Activated CD8-positive, alpha-beta memory T cell treated with anti-CD3 and anti-CD28 coated beads for 1 hour (primary cell): ENCODE results near the gene ACP4.
"Not testable (repeated sequence)": the region's sequence is repeated elsewhere in the genome, so short reads cannot be mapped to it uniquely, and the experiment has no call there.

Source experiments
- DNase-seq, 2 donors: peaks; one replicate each; pipeline ENCODE4 v3.0.0-alpha.2; 2020; ENCODE audit warnings: low read depth in 1 of 2; ENCODE audit errors: extremely low read depth in 1 of 2

ACP4 gene

DNA sequence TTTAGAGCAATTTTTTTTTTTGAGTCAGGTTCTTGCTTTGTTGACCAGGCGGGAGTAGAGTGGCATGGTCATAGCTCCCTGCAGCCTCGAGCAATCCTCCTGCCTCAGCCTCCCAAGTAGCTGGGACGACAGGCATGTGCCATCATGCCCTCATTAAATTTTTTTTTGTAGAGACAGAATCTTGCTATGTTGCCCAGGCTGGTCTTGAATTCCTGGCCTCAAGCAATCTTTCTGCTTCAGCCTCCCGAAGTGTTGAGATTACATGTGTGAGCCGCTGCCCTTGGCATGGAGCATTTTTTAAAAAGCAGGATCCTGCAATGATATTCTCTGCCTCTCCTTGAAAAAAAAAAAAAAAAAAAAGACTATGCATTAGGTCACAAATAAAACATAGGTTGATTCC, 14.1 kb upstream of the ACP4 start:
- no peak for DNase-seq

DNA sequence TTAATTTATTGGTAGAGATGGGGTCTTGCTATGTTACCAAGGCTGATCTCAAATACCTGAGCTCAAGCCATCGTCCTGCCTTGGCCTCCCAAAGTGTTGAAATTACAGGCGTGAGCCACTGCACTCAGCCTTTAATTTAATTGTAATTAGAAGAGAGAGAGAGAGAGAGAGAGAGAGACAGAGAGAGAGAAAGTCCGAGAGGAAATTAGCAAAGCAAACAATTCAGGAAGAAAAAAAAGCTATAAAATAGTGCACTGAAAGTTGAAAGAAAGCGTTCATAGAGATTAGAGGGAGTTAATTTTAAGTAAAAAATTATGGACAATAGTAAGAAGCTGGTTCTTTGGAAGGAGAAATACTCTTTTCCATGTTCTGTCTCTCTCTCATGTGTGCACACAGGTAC, 13.0 kb upstream of the ACP4 start:
- no peak for DNase-seq

GRCh38 chr19:50777830-50778303, 12.3 kb upstream of the ACP4 start:
- DNase-seq, result no peak

GRCh38 chr19:50778906-50779430, 11.2 kb upstream of the ACP4 start:
- DNase-seq, result no peak

GRCh38 chr19:50779504-50780457, 10.4 kb upstream of the ACP4 start:
- no peak for DNase-seq

- DNase-seq, result no peak
These were observed 9.3 kb upstream of the ACP4 start for GRCh38 chr19:50780753-50781435.

GRCh38 chr19:50783848-50784152, 6.4 kb upstream of the ACP4 start:
- DNase-seq, result not testable (repeated sequence)

DNA sequence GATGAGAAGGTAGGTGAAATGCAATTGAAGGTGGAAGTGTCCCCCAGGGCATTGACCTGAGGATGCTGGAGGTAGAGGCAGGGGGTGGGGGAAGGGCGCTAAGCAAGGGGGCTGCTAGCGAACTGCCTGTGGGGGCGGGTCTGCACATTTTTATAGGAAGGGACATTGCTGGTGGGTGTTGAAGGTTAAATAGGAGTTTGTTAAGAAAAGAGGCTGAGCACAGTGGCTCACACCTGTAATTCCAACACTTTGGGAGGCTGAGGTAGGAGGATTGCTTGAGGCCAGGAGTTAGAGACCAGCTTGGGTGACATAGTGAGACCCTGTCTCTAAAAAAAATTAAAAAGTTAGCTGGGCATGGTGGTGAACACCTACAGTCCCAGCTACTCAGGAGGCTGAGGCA, 5.5 kb upstream of the ACP4 start:
- no peak for DNase-seq

- no peak for DNase-seq
These were observed 4.9 kb upstream of the ACP4 start for GRCh38 chr19:50785329-50785728.

- no peak for DNase-seq
These were observed 780 bp downstream of the ACP4 start for GRCh38 chr19:50790922-50791467.

GRCh38 chr19:50791594-50792271, 1.5 kb downstream of the ACP4 start:
- no peak for DNase-seq

DNA sequence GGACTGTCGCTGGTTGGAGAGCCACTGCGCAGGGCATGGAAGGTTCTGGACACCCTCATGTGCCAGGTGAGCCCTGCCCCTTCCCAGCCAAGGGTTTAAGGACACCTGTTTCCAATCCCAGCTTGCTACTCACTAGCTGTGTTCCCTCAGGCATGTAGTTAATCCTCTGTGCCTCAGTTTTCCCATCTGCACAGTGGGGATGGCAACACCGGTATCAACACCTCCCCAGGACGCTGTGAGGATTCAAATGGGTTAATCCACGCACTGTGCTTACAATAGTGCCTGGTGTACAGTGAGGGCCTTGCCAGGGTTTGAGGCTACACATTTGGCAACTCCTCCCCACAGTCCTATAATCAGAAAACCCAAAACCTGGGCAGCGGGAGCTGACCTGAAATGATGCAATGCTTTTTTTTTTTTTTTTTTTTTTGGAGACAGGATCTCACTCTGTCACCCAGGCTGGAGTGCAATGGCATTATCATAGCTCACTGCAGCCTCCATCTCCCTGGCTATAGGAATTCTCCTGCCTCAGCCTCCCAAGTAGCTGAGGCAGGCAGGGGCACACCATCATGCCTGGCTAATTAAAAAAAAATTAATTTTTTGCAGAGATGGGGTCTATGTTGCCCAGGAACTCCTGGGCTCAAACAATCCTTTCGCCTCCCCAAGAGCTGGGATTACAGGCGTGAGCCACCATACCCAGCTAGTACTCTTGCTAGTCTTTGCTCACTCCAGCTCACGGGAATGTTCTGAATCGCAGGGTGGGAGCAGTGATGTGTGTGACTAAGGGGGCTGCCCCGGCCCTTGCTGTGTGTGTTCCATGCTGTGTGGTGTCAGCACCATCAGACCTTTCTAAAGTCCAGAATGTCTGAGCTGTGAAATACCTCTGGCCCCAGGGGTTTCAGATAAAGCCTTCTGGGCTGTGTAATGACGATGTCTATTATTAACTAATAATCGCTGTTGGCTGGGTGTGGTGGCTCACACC, 2.3 kb downstream of the ACP4 start:
- no peak for DNase-seq

GRCh38 chr19:50793558-50794065, 3.4 kb downstream of the ACP4 start:
- DNase-seq, result no peak

DNA sequence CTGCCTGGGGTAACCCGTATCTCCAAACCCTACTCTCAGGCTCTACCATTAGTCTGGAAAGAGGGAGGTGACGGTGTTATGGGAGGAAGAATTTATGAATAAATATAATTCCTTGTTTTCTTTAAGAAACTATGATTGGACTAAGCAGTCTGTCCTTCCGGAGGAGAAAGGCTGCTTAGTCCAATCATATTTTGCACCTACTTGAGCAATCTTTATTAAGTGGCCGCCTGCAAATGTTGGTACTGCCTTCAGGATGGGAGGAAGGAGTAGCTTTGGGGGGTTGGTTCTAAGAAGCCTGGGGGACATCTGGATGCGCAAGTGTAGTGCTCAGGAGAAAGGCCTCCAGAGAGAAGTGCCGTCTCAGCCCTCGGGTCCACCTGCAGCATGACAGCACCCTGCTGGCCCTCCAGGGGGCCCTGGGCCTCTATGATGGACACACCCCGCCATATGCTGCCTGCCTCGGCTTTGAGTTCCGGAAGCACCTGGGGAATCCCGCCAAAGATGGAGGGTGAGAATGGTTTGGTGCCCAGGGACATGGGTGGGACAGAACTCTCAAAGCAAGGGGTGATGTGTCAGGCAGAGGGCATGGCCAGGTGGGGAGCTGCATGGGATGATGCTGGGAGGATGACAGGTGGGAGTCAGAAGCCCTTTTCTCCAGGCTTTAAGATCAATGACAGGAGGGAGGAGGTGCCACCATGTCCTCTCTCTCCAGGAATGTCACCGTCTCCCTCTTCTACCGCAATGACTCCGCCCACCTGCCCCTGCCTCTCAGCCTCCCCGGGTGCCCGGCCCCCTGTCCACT, 4.1 kb downstream of the ACP4 start:
- no peak for DNase-seq

- DNase-seq, result no peak
These were observed 4.9 kb downstream of the ACP4 start for GRCh38 chr19:50794876-50795663.

DNA sequence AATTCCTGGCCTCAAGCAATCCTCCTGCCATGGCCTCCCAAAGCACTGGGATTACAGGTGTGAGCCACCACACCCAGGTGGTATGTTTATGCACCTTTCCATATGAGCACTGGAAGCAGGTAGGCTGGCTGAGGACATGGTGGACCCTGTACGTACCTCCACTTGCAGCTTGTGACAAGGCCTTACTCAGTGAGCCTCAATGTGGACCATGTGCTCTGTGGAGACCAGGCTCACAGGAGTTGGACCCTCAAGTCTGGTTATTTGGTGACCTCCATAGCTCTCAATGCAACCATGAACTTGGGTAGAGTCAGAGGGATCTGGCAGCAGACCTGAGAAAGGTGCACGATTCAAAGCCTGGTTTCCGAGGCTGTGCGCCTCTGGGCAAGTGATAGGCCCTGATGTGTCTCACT, 5.5 kb downstream of the ACP4 start:
- DNase-seq, result no peak

DNA sequence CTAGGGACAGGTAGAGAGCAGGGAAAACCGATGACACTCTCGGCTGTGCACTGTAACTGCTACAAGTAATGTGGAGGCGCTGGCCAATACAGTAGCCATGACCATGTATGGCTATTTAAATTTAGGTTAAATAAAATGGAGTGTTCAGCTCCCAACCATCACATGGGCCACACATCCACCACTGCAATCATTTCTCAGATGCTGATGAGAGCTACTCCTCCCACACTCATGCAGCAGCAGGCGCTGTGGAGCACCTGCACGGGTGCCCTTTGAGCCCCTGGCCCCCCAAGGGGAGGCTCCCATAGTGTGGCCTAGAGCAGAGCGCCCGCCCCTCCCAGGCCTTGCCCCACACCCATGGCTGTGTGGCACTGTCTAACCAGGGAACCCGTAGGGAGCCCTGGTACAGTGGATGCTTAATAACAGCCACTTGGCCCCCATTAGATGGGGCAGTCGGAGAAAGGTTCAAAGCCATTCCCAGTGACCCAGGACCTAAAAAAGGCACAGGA, 6.0 kb downstream of the ACP4 start:
- DNase-seq, result no peak
